Measurements from ENCODE around the gene SPOUT1.
A peak's percentile ranks its signal among the peaks of the same experiment; 100 is the strongest.
"Not testable (repeated sequence)": the region's sequence is repeated elsewhere in the genome, so short reads cannot be mapped to it uniquely, and the experiment has no call there.

The SPOUT1 gene

GRCh38 chr9:128809036-128809599 lies 20.5 kb downstream of the SPOUT1 start:
- DNase-seq: no peak

DNA sequence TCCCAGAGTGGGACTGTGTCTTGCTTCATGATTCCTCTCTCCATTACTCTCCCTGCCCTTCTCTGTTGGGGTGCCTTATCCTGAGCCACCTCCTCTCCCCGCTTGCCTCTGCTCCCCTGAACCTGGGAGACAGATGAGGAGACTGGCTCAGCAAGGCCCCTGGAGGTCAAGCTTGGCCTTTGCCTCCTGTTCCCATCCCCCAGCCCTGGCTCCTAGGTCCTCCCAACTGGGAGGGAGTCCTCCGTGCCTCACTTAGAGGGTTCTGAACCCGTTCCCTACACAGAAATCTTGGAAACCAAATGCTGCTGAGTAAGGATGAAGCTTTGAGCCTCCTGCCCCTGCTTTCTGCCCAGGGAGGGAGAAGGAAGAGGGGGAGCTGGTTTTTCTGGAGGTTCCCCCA lies 21.1 kb downstream of the SPOUT1 start:
- no peak for DNase-seq

DNA sequence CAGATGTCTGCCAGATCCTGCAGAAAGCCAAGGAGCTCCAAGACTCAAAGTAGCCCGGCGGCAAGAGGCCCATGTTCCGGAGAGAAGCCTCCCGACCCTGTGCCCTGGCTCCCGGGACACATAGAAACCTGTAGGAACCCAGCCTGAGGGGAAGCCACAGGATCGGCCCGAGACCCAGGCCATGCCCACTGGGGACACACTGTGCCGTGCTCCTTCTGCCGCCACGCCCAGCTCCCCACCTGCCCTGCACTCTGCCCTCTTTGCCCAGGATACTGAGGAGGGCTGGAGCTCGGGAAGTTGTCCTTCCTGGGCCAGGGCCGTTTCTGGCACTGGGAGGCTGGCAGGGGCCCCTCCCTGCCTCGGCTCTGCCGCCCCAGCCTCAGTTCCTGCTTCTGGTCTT lies 21.8 kb downstream of the SPOUT1 start:
- no peak for DNase-seq

- no peak for DNase-seq
These were observed 23.9 kb downstream of the SPOUT1 start for GRCh38 chr9:128805661-128806060.

- DNase-seq: no peak
These were observed 27.1 kb downstream of the SPOUT1 start for GRCh38 chr9:128802482-128802881.

GRCh38 chr9:128800061-128800460 lies 29.5 kb downstream of the SPOUT1 start:
- DNase-seq: no peak

DNA sequence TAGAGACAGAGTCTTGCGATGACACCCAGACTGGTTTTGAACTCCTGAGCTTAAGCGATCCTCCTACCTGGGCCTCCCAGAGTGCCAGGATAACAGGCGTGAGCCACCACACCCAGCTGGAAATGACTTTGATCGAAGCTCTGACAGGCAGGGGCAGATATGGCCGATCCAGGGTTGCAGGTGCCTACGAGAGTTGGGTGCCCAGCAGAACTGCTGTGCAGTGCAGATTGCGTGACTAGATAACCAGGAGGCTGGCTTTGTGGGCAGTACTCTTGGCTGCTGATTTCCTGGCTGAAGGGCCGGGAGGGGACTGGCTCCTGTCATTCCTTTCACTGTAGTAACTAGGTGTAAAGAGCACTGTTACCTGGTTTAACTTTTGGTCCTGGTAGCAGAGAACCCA lies 30.7 kb downstream of the SPOUT1 start:
- DNase-seq: no peak

- not testable (repeated sequence) for DNase-seq
These were observed 34.6 kb downstream of the SPOUT1 start for GRCh38 chr9:128794961-128795360.

- no peak for DNase-seq
These were observed 36.5 kb downstream of the SPOUT1 start for GRCh38 chr9:128792978-128793686.

GRCh38 chr9:128792134-128792533 lies 37.5 kb downstream of the SPOUT1 start:
- DNase-seq: no peak

DNA sequence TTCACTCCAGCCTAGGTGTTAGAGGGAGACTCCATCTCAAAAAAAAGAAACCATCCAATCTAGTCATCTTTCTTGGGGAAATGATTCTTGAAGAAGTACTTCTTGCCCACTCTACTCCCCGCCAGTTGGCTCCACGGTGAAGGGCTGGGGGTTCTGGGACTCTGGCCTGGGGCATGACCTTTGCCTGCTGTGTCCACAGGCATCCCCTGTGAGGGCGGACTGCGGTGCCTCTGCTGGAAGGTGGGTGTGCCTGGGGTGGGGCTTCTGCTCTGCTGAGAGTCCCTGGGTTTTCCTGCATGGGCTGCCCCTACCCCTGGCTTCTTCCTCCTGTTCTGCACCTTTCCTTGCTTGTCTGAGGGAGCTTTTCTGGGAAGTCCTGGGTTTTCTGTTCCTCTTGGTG lies 39.1 kb downstream of the SPOUT1 start:
- DNase-seq: no peak

DNA sequence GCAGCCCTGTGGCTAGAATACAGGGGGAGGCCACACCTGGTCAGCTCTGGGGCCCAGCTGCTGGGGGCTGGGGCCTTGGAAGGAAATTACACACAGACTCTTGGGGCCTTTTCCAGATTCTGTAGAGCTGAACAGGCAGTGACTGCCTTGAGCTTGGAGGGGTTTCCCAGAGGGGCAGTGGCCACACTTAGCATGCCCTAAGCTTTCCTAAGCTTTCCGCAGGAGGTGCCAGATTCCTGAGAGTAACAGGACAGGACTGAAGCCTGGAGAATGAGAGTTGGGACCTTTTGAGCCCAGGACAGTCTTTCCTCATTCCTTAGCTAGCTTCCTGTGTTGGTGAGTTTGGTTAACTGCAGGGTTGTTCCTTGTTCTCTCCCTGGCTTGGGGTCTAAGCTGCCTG lies 41.1 kb downstream of the SPOUT1 start:
- no peak for DNase-seq

- DNase-seq: no peak
These were observed 41.9 kb downstream of the SPOUT1 start for GRCh38 chr9:128787659-128788058.

GRCh38 chr9:128786681-128787601 lies 42.7 kb downstream of the SPOUT1 start, which contains the start of gene TBC1D13:
Gene TBC1D13, plus strand, starts transcription at chr9:128787253. Its CDS starts 101 bp downstream, at chr9:128787354.
- peak; percentile 83 for DNase-seq

- no peak for DNase-seq
These were observed 44.2 kb downstream of the SPOUT1 start for GRCh38 chr9:128785427-128785826.

GRCh38 chr9:128782669-128783068 lies 46.9 kb downstream of the SPOUT1 start:
- no peak for DNase-seq

DNA sequence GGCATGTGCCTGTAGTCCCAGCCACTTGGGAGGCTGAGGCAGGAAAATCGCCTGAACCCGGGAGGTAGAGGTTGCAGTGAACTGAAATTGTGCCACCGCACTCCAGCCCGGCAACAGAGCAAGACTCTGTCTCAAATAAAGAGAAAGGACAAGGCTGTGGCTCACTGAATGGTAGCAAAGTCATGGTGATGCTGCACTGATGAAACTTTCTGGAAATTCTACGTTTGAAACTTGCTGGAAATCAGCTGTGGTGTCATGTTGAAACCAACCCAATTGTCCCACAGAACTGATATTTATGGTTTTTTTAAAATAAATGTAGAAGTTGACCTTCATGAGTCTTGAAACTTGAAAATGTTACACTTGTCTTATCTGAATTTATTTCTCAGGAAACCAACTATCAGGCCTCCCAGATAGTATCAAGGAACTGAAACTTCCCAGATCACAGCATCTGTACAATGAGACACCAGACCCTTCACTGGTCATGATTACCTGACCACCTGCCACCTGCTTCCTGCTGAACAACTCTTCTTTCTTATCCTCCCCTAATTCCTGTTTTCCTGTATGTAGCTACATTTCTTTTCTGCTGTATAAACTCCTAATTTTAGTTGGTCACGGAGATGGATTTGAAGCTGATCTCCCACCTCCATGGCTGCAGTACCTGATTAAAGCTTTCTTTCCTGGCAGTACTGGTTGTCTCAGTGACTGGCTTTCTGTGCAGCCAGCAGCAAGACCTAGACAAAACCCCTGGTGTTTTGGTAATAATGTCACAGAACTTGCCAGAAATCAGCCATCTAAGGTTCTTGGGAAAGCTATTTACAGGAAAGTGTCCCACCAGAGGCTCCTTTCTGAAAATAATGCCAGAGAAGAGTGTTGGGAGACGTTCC lies 48.2 kb downstream of the SPOUT1 start:
- DNase-seq: no peak

DNA sequence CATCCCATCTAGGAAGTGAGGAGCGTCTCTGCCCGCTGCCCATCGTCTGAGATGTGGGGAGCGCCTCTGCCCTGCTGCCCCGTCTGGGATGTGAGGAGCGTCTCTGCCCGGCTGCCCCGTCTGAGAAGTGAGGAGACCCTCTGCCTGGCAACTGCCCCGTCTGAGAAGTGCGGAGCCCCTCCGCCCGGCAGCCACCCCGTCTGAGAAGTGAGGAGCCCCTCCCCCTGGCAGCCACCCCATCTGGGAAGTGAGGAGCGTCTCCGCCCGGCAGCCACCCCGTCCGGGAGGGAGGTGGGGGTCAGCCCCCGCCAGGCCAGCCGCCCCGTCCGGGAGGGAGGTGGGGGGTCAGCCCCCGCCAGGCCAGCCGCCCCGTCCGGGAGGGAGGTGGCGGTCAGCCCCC lies 49.5 kb downstream of the SPOUT1 start:
- not testable (repeated sequence) for DNase-seq

DNA sequence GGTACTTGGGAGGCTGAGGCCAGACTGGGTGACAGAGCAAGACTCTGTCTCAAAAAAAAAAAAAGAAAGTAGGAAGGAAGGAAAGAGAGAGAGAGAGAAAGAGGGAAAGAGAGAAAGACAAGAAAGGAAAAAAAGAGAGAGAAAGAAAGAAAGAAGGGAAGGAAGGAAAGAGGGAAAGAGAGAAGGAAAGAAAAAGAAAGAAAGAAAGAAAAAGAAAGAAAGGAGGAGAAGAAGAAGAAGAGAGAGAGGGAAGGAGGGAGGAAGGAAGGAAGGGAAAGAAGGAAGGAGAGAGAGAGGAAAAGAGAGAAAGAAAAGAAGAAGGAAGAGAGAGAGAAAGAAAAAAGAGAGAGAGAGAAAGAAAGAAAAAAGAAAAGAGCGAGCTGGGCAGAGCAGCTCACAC lies 54.8 kb downstream of the SPOUT1 start:
- DNase-seq: no peak

DNA sequence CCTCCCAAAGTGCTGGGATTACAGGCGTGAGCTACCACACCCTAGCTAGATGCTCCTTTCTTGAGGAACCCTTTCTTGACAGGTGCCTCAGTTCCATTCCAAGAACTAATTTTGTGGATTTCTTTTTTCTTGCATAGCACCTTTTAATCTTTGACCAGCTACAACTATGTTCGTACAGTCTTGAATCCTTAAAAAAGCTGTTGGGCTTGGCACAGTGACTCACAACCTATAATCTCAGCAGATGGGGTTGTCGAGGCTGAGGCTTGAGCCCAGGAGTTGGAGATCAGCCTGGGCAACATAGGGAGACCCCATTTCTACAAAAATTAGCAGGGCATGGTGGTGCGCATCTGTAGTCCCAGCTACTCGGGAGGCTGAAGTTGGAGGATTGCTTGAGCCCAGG lies 56.5 kb downstream of the SPOUT1 start:
- no peak for DNase-seq

GRCh38 chr9:128771745-128772519 lies 57.7 kb downstream of the SPOUT1 start, which contains the start of gene ZER1:
Gene ZER1, minus strand, starts transcription at chr9:128771927. Its CDS starts 16,362 bp downstream, at chr9:128755565.
- DNase-seq: peak; percentile 85

Measured in fibroblast of upper back skin (primary cell).